IMR-90 (cell line): ENCODE measurements around the gene FARSB. TPM values are rescaled to one million over a fixed set of nuclear protein-coding genes. Genes with fewer than 3 reads are reported as not detected.

Source experiments
- ATAC-seq: fragments of 200-7000 bp; cut with Tn5 transposase; 2 replicates; pipeline ENCODE4 v1.9.1; 2020; ENCODE audit warnings: low read depth, mild to moderate bottlenecking, moderate library complexity
- BruUV-seq: library from RNA; stranded (reverse); fragments of 400-500 nt; replicated peaks from 2 replicates; lab custom pipeline; 2021; lab: Mats Ljungman, UMichigan
- CTCF ChIA-PET: fragments of 300-600 bp; formaldehyde crosslinking; extraction: SDS; loops from one replicate; lab custom pipeline; 2021; ENCODE audit warnings: antibody characterized with exemption; lab: Yijun Ruan, JAX
- POLR2A ChIA-PET: fragments of 300-600 bp; sonication (Branson Sonifier 250); formaldehyde crosslinking; loops from one replicate; lab custom pipeline; 2022; ENCODE audit warnings: antibody characterized with exemption; ENCODE audit not compliant: unreplicated experiment; lab: Charles Lee
- DNase-seq: peaks from one replicate; pipeline ENCODE4 v3.0.0; 2013
- H2AFZ ChIP-seq: replicated peaks from 2 replicates; pipeline ENCODE3; 2013; ENCODE audit warnings: low read length, mild to moderate bottlenecking; ENCODE audit not compliant: poor library complexity
- H2AK5ac ChIP-seq: 2 replicates; pipeline ENCODE4 v1.6.1; 2013; ENCODE audit warnings: low read depth, low read length, inconsistent platforms
- H2AK9ac ChIP-seq: replicated peaks from 2 replicates; pipeline ENCODE3; 2013; ENCODE audit warnings: mild to moderate bottlenecking, low read depth, low read length, moderate library complexity; ENCODE audit not compliant: poor library complexity
- H2BK120ac ChIP-seq: 2 replicates; pipeline ENCODE4 v1.6.1; 2013; ENCODE audit warnings: low read depth, low read length, inconsistent platforms
- H2BK15ac ChIP-seq: 3 replicates; pipeline ENCODE4 v1.6.1; 2013; ENCODE audit warnings: low read depth, low read length, inconsistent platforms
- H2BK20ac ChIP-seq: 2 replicates; pipeline ENCODE4 v1.6.1; 2013; ENCODE audit warnings: low read depth, mild to moderate bottlenecking, inconsistent platforms, low read length, moderate library complexity
- H2BK5ac ChIP-seq: 2 replicates; pipeline ENCODE4 v1.6.1; 2013; ENCODE audit warnings: mild to moderate bottlenecking, low read depth, low read length, inconsistent platforms; ENCODE audit not compliant: poor library complexity, severe bottlenecking
- H3K14ac ChIP-seq: replicated peaks from 2 replicates; pipeline ENCODE4 v1.6.1; 2013; ENCODE audit warnings: low read depth, low read length, inconsistent platforms
- H3K18ac ChIP-seq: 2 replicates; pipeline ENCODE4 v1.6.1; 2013; ENCODE audit warnings: low read depth, low read length, control low read depth
- H3K23ac ChIP-seq: 2 replicates; pipeline ENCODE4 v1.6.1; 2013; ENCODE audit warnings: low read depth, low read length, inconsistent platforms
- H3K27ac ChIP-seq: 2 replicates; pipeline ENCODE4 v1.5.1; 2013; ENCODE audit warnings: mild to moderate bottlenecking, control low read depth, low read length; ENCODE audit not compliant: insufficient read depth
- H3K27me3 ChIP-seq: 2 replicates; pipeline ENCODE4 v1.6.1; 2013; ENCODE audit warnings: low read length; ENCODE audit not compliant: control insufficient read depth, insufficient read depth
- H3K36me3 ChIP-seq: 2 replicates; pipeline ENCODE4 v1.6.1; 2013; ENCODE audit warnings: low read length, mixed read lengths; ENCODE audit not compliant: control insufficient read depth, insufficient read depth
- H3K4ac ChIP-seq: 2 replicates; pipeline ENCODE4 v1.6.1; 2013; ENCODE audit warnings: low read depth, low read length, inconsistent platforms
- H3K4me1 ChIP-seq: 2 replicates; pipeline ENCODE4 v1.6.1; 2013; ENCODE audit warnings: low read length, mixed read lengths; ENCODE audit not compliant: control insufficient read depth, insufficient read depth
- H3K4me2 ChIP-seq: 2 replicates; pipeline ENCODE4 v1.6.1; 2013; ENCODE audit warnings: low read depth, mild to moderate bottlenecking, control low read depth, low read length, moderate library complexity
- H3K4me3 ChIP-seq: 2 replicates; pipeline ENCODE4 v1.5.1; 2013; ENCODE audit warnings: low read depth, mild to moderate bottlenecking, control low read depth, low read length, moderate library complexity; ENCODE audit not compliant: insufficient read depth
- H3K56ac ChIP-seq: 2 replicates; pipeline ENCODE4 v1.6.1; 2013; ENCODE audit warnings: low read length, inconsistent platforms; ENCODE audit not compliant: insufficient read depth; ENCODE audit errors: extremely low read depth
- H3K79me1 ChIP-seq, 2 experiments: 2 replicates each; pipeline ENCODE4 v1.6.1; 2013; ENCODE audit warnings: low read length in 2 of 2, inconsistent platforms in 1 of 2, low read depth in 1 of 2
- H3K9ac ChIP-seq: 2 replicates; pipeline ENCODE4 v1.6.1; 2013; ENCODE audit warnings: low read depth, low read length, control low read depth
- H3K9me1 ChIP-seq: 2 replicates; pipeline ENCODE4 v1.6.1; 2013; ENCODE audit warnings: low read length, inconsistent platforms; ENCODE audit not compliant: insufficient read depth
- H3K9me3 ChIP-seq: 2 replicates; pipeline ENCODE4 v1.6.1; 2013; ENCODE audit warnings: low read length; ENCODE audit not compliant: control insufficient read depth, insufficient read depth
- H4K20me1 ChIP-seq: 2 replicates; pipeline ENCODE4 v1.6.1; 2013; ENCODE audit warnings: low read length, inconsistent platforms; ENCODE audit not compliant: insufficient read depth
- H4K5ac ChIP-seq: 2 replicates; pipeline ENCODE4 v1.6.1; 2013; ENCODE audit warnings: mild to moderate bottlenecking, low read depth, low read length, control low read depth
- H4K8ac ChIP-seq, 2 experiments: 2 replicates each; pipeline ENCODE4 v1.6.1; 2013; ENCODE audit warnings: low read depth in 2 of 2, low read length in 2 of 2, control low read depth in 1 of 2, inconsistent platforms in 1 of 2
- H4K91ac ChIP-seq: 2 replicates; pipeline ENCODE4 v1.6.1; 2013; ENCODE audit warnings: low read depth, low read length, inconsistent platforms; ENCODE audit not compliant: insufficient read depth
- BHLHE40 ChIP-seq: fragments of 150-350 bp; IDR thresholded peaks from 2 replicates; pipeline ENCODE4 v1.6.1; 2016; ENCODE audit warnings: mild to moderate bottlenecking, low read depth, low read length
- CEBPB ChIP-seq: IDR thresholded peaks from 2 replicates; pipeline ENCODE4 v1.6.1; 2012; ENCODE audit warnings: low read depth, low read length, improper control_type of control experiment
- CHD1 ChIP-seq: IDR thresholded peaks from 2 replicates; pipeline ENCODE4 v1.6.1; 2012; ENCODE audit warnings: low read depth, low read length, improper control_type of control experiment
- FOS ChIP-seq: fragments of 150-350 bp; IDR thresholded peaks from 2 replicates; pipeline ENCODE4 v1.6.1; 2016; ENCODE audit warnings: low read depth, low read length
- MAFK ChIP-seq: IDR thresholded peaks from 2 replicates; pipeline ENCODE4 v1.6.1; 2012; ENCODE audit warnings: low read depth, low read length, improper control_type of control experiment
- MAZ ChIP-seq: IDR thresholded peaks from 2 replicates; pipeline ENCODE4 v1.6.1; 2012; ENCODE audit warnings: low read depth, mild to moderate bottlenecking, low read length, improper control_type of control experiment, moderate library complexity, borderline replicate concordance
- MXI1 ChIP-seq: IDR thresholded peaks from 2 replicates; pipeline ENCODE4 v1.6.1; 2012; ENCODE audit warnings: low read depth, mild to moderate bottlenecking, low read length, moderate library complexity, borderline replicate concordance
- NFE2L2 ChIP-seq: fragments of 150-350 bp; IDR thresholded peaks from 2 replicates; pipeline ENCODE4 v1.6.1; 2016; ENCODE audit warnings: low read depth, mild to moderate bottlenecking, low read length
- POLR2A ChIP-seq: IDR thresholded peaks from 2 replicates; pipeline ENCODE4 v1.6.1; 2012; ENCODE audit warnings: mild to moderate bottlenecking, low read depth, low read length
- RAD21 ChIP-seq: IDR thresholded peaks from 2 replicates; pipeline ENCODE4 v1.6.1; 2012; ENCODE audit warnings: low read length, improper control_type of control experiment
- RCOR1 ChIP-seq: IDR thresholded peaks from 2 replicates; pipeline ENCODE4 v1.6.1; 2012; ENCODE audit warnings: mild to moderate bottlenecking, low read length, improper control_type of control experiment; ENCODE audit not compliant: insufficient replicate concordance
- RFX5 ChIP-seq: IDR thresholded peaks from 2 replicates; pipeline ENCODE4 v1.8.0; 2012; ENCODE audit warnings: low read depth, mild to moderate bottlenecking, low read length, moderate library complexity
- SMC3 ChIP-seq: fragments of 150-350 bp; IDR thresholded peaks from 2 replicates; pipeline ENCODE4 v1.6.1; 2016; ENCODE audit warnings: low read depth, mild to moderate bottlenecking, antibody characterized with exemption, low read length, moderate library complexity
- WGBS, 2 experiments: methylation state at CpG; one replicate each; pipeline versions ENCODE4 v1.1.5 to v1.1.7; 2013; ENCODE audit warnings: missing lambda C conversion rate in 2 of 2; ENCODE audit not compliant: insufficient read length in 1 of 2; ENCODE audit errors: extremely low coverage in 2 of 2; 5-methylcytosine and 5-hydroxymethylcytosine counted together
- dilution Hi-C: fragments of 300-500 bp; cut with HindIII; formaldehyde crosslinking; loops from one replicate; pipeline ENCODE4 v1.14.3; 2018; ENCODE audit warnings: low sequenced_read_pairs; ENCODE audit not compliant: unreplicated experiment
- in situ Hi-C: fragments of 300-500 bp; cut with MboI; formaldehyde crosslinking; loops from 3 replicates; pipeline ENCODE4 v1.14.3; 2019; ENCODE audit warnings: low sequenced_read_pairs, inconsistent platforms, mixed read lengths
- intact Hi-C: fragments of 100-400 bp; cut with micrococcal nuclease; formaldehyde crosslinking; loops from 2 replicates; pipeline ENCODE4 v1.10.0; 2022
- polyA plus RNA-seq, 3 experiments: library from polyadenylated mRNA; depleted of rRNA; stranded (reverse); fragments of >200 nt; gene quantifications; 2 replicates each; pipeline ENCODE4 v1.2.3, GENCODE V29; 2012; ENCODE audit warnings: low replicate concordance in 1 of 3
- total RNA-seq: library from RNA; depleted of rRNA; stranded (reverse); fragments of >200 nt; gene quantifications from 2 replicates; pipeline ENCODE4 v1.2.3, GENCODE V29; 2012
- TF ChIP-seq, protein P1 (sequence below): fragments of 150-350 bp; IDR thresholded peaks from 2 replicates; pipeline ENCODE4 v1.6.1; 2017; ENCODE audit warnings: mild to moderate bottlenecking, antibody characterized with exemption, low read length, low read depth
- TF ChIP-seq, protein P2 (sequence below): fragments of 150-350 bp; IDR thresholded peaks from 2 replicates; pipeline ENCODE4 v1.6.1; 2016; ENCODE audit warnings: low read depth, mild to moderate bottlenecking, low read length, moderate library complexity, borderline replicate concordance
- TF ChIP-seq, protein P3 (sequence below): conservative IDR thresholded peaks from 2 replicates; pipeline ENCODE4 v1.5.1; 2012; ENCODE audit warnings: mild to moderate bottlenecking, low read depth, low read length, improper control_type of control experiment

Gene FARSB
- total and polyA plus RNA-seq, 2 of the 4 experiments (the other 2 are of a cell fraction), result 21.1 to 32.5 TPM

DNA sequence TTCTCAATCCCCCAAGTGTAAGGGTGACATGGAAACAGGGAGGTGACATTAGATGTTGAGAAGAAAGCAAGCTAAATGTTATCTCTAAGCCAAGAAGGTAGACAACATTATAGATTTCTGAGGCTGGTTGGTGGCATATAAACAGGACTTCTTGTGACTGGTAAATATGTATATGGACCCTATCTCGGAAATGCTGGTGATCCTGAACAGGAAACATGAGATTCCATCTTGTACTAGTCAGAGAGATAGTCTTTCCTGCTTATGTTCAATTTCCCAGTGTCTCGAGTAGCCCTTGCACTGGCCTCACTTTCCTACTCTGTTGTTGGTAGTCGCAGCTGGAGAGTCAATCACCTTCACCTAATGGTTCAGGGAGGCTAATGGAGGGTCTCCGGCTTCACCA lies 42.4 kb upstream of the FARSB start:
- H3K14ac ChIP-seq, result peak overlapping the region; percentile 61; the same call in 1 of the 2 replicates
- no peak overlapping the region for H2BK5ac ChIP-seq
- dilution Hi-C loops (no loop called here), intact Hi-C loops (no loop called here), in situ Hi-C loops (loop anchor here (10.0 kb wide), 1 partner anchor 237 kb away; no protein-coding TSS in a partner anchor)
- H3K27me3 ChIP-seq, result no peaks in the 10 kb centered on the region
- no peaks in the 10 kb centered on the region for H4K20me1 ChIP-seq
- no peak overlapping the region for H3K18ac ChIP-seq
- H3K4me1 ChIP-seq, result peaks cover 5% of the 10 kb centered on the region
- H3K9ac ChIP-seq, result no peak overlapping the region
- H3K4me3 ChIP-seq, result no peak overlapping the region
- H3K36me3 ChIP-seq, result no peaks in the 10 kb centered on the region
- no peak overlapping the region for H4K8ac ChIP-seq
- DNase-seq (no peak), ATAC-seq (no peak)
- H2AFZ ChIP-seq, result peak overlapping the region; percentile 44
- POLR2A ChIA-PET, result no interaction called here
- BruUV-seq, result no TSS peak
- peak overlapping the region; percentile 51; the same call in 1 of the 2 replicates for H3K23ac ChIP-seq
- H2BK15ac ChIP-seq, result peak overlapping the region; percentile 3; the same call in 1 of the 3 replicates
- no peaks in the 10 kb centered on the region for H3K9me3 ChIP-seq
- no peak for TF ChIP-seq RAD21
- no peak for TF ChIP-seq MAZ
- TF ChIP-seq BHLHE40, result no peak
- TF ChIP-seq, protein P1, sequence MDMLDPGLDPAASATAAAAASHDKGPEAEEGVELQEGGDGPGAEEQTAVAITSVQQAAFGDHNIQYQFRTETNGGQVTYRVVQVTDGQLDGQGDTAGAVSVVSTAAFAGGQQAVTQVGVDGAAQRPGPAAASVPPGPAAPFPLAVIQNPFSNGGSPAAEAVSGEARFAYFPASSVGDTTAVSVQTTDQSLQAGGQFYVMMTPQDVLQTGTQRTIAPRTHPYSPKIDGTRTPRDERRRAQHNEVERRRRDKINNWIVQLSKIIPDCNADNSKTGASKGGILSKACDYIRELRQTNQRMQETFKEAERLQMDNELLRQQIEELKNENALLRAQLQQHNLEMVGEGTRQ, result no peak
- no peak for TF ChIP-seq POLR2A
- no peak for TF ChIP-seq SMC3
- TF ChIP-seq RFX5, result no peak
- TF ChIP-seq CEBPB, result no peak
- TF ChIP-seq CHD1, result no peak
- TF ChIP-seq MXI1, result no peak
- no peak for TF ChIP-seq RCOR1
- TF ChIP-seq, protein P2, sequence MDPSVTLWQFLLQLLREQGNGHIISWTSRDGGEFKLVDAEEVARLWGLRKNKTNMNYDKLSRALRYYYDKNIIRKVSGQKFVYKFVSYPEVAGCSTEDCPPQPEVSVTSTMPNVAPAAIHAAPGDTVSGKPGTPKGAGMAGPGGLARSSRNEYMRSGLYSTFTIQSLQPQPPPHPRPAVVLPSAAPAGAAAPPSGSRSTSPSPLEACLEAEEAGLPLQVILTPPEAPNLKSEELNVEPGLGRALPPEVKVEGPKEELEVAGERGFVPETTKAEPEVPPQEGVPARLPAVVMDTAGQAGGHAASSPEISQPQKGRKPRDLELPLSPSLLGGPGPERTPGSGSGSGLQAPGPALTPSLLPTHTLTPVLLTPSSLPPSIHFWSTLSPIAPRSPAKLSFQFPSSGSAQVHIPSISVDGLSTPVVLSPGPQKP, result no peak
- TF ChIP-seq, protein P3, sequence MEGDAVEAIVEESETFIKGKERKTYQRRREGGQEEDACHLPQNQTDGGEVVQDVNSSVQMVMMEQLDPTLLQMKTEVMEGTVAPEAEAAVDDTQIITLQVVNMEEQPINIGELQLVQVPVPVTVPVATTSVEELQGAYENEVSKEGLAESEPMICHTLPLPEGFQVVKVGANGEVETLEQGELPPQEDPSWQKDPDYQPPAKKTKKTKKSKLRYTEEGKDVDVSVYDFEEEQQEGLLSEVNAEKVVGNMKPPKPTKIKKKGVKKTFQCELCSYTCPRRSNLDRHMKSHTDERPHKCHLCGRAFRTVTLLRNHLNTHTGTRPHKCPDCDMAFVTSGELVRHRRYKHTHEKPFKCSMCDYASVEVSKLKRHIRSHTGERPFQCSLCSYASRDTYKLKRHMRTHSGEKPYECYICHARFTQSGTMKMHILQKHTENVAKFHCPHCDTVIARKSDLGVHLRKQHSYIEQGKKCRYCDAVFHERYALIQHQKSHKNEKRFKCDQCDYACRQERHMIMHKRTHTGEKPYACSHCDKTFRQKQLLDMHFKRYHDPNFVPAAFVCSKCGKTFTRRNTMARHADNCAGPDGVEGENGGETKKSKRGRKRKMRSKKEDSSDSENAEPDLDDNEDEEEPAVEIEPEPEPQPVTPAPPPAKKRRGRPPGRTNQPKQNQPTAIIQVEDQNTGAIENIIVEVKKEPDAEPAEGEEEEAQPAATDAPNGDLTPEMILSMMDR, result no peak
- TF ChIP-seq NFE2L2, result no peak
- no peak for TF ChIP-seq MAFK
- TF ChIP-seq FOS, result no peak
- no peak overlapping the region for H3K56ac ChIP-seq
- peak overlapping the region; percentile 9 for H2BK20ac ChIP-seq
- no peaks in the 10 kb centered on the region for H3K79me1 ChIP-seq
- CTCF ChIA-PET, result no interaction called here
- H3K9me1 ChIP-seq, result peaks cover 4% of the 10 kb centered on the region
- WGBS, 2 experiments, result no CpG with 5 or more reads among the region's 4 CpGs
- H3K4me2 ChIP-seq, result no peak overlapping the region
- H4K91ac ChIP-seq, result no peak overlapping the region
- no peak overlapping the region for H4K5ac ChIP-seq
- peak overlapping the region; percentile 52 for H3K4ac ChIP-seq
- peak overlapping the region; percentile 17 for H2AK9ac ChIP-seq
- no peak overlapping the region for H3K27ac ChIP-seq
- H2BK120ac ChIP-seq, result peak overlapping the region; percentile 26; the same call in 1 of the 2 replicates
- H2AK5ac ChIP-seq, result peak overlapping the region; percentile 43; the same call in 1 of the 2 replicates
